T-helper 22 cell (primary cell): ENCODE results near the gene TRIM47.
A peak's percentile ranks its signal among the peaks of the same experiment; 100 is the strongest.

Experiments
- DNase-seq: peaks from one replicate; pipeline ENCODE4 v3.0.0-alpha.2; 2020; ENCODE audit warnings: low read depth

The TRIM47 gene

GRCh38 chr17:75830164-75831031 lies 48.0 kb downstream of the TRIM47 start:
- no peak for DNase-seq

- no peak for DNase-seq
Measured at GRCh38 chr17:75829747-75830146, 48.6 kb downstream of the TRIM47 start.

DNA sequence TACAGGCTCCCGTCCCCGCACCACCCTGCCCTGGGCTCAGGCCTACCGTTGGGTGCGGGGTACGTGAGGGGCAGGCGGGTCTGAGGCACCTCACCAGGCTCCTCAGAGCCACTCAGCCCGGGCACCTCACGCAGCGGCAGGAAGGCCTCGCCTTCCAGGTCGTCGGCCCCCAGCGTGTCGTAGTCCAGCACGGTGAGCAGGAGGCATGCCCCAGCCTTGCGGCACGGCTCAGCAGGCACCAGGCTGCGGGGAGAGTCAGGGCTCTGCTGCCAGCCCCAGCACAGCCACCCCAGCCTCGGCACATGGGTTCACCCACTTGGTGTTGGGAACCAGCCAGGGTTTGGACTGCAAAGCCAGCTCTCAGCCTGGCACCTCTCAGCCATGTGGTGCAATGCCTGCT lies 49.6 kb downstream of the TRIM47 start:
- no peak for DNase-seq

DNA sequence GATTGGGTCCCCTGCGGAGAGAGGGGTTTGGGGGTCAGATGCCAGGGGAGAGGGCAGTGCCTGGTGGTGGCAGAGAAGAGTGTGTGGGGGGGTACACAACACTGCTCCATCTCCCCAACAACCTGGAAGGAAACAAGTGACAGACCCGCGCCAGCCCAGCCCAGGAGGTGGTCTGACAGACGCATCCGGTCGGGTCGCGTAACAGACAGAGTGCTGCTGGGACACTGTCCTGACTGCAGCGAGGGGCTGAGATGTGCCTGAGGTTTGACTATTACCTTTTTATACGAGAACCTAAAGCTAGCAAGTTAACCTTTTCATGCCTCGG lies 50.3 kb downstream of the TRIM47 start:
- DNase-seq, result no peak

- peak; percentile 54 for DNase-seq
Measured at GRCh38 chr17:75827308-75828075, 50.9 kb downstream of the TRIM47 start.

DNA sequence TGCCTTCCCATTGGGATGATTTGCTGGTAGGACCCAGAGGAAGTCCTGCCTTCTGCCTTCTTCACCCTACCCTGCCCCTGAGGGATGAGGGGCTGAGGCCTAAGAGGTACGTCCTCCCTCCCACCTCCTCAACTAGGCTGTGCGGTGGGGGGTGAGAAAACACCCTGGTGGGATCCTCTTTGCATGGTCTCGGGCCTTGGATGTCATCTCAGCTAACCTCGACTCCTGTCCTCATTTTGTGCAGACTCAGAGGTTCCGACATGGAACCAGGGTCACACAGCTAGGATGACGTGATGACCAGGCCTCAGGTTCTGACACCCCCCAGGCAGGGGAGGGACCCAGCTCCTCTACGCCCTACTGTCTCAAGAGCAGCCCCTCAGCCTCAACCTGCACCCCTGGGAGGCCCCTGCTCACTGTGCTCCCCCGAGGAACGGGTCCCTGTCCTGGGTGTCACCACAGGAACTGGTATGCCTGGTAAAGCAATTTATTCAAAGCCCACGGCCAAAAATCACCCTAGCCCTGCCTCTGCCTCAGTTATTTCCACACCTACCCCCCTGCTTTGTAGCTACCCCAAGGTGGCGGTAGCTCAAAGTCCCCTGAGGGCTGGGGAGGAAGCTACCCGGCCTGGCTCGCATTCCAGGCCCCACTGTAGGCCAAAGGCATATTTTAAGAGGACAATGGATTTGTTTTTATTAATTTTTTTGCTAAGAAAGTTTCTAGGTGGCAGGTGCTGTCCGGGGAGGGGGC lies 51.6 kb downstream of the TRIM47 start:
- no peak for DNase-seq

GRCh38 chr17:75825748-75826370 lies 52.5 kb downstream of the TRIM47 start:
- no peak for DNase-seq

DNA sequence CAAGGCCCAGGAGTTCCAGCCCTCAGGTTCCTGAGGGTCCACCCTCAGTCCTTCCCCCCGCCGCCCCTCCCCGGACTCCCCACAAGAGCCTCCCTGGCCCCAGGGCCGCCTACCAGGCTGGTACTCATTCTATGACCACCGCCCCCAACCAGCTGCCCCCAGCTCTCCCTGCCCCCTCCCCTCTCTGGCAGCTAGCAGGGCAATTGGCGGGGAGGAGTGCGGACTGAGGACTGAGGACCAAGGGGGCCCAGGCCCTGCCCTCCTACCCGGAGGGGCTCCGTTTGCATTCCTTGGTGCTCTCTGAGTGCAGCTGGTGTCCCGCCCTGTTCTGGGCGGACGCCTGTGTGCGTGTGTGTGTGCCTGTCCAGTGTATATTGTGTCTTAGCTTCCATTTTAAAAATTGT lies 53.2 kb downstream of the TRIM47 start:
- DNase-seq, result no peak

GRCh38 chr17:75824666-75825065 lies 53.7 kb downstream of the TRIM47 start:
- DNase-seq, result no peak
